ENCODE measurements around the gene EEFSEC.

Gene EEFSEC

DNA sequence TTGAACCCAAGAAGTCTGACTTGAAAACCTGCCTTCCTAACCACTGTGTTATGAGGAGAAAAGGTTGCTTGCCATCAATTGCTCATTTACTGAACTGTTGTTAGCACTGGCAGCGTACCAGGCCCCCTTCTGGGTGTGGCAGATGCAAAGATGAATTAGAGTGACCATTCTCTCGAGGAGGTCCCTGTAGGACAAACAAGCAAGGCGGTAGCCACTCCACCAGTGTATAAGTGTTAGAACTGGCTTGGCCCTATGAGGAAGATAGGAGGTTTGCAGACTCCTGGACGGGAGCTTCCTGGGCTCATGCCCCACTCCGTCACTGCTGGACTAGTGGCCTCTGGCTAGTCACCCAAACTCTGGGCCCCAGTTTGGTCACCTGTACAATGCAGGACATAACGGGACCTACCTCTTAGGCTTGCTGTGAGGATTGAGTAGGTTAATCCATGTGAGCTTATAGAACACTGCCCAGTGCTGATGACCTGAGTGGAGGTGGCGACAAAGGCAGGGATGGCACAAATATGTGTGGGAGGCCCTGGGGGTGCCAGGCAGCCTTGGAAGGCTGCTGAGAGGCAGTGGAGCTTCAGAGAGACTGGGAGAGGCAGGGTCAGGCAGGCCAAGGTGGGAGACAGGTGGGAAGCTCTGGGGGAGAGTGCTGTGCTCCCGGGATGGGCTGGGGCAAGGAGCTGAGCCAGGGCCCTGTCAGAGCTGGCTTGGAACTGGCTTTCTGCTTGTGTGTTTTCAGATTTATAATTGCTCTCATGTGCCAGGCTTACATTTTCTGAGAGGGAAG, 167.5 kb downstream of the EEFSEC start:
- DNase-seq: no peak

DNA sequence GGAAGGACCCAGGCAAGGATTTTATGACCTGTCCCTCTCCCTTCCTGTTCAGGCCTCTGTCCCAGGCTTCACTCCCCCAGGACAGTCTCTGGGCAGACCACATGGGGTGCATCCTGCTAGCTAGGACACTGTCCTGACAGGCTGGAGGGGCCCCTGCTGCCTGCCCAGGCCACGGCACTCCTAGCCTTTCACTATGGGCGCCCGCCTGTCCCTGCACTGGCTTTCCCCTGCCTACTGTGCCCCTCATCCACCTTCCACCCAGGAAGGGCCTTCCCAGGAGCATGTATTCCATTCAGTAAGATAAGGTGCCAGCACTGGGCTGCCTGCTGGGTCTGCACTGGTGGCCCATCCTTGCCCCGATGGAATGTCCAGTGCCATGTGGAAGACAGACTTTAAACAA, 168.1 kb downstream of the EEFSEC start:
- DNase-seq: no peak

DNA sequence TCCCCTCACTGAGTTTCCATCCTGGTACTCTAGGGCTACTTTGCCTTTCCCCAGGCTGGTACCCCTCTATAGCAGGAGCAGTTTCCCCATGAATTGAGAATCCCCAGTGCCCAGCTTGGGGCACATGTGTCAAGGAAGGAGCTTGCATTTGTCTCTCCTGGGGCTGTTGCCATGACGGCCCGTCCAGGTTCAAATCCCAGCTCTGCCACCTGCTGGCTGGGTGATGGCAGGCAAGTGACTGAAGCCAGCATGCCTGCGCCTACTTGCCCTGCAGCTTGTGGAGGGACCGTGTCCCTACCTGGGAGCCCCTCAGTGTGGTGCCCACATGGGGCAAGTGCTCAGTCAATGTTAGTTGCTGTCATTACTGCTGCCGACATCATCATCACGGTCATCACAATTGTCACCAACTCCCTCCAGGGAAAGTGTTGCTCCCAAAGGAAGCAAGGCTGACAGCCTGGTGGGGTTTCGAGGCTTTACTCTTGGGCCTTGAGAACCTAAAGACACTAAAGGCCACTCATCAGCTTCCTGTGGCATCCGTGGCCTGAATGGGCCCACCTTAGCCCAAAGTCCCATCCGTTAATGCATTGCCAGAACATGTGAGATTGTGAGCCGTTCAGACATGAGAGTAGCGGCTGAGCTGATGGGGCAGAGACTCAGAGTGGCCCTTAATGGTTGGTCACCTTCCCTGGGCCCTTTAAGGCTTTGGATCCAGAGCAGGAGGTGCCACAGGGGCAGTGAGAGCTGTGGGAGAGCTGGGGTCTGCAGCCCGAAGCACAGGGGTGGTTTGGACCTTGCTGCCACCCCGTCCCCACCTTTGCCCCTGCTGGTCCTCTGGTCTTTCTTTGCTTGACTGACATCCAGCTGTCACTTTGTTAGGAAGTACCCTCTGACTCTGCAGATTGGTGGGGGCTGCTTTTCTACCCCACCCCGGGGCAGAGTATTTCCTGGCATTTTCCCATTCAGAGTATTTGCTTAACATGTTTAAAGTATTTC, 169.0 kb downstream of the EEFSEC start:
- DNase-seq: no peak

DNA sequence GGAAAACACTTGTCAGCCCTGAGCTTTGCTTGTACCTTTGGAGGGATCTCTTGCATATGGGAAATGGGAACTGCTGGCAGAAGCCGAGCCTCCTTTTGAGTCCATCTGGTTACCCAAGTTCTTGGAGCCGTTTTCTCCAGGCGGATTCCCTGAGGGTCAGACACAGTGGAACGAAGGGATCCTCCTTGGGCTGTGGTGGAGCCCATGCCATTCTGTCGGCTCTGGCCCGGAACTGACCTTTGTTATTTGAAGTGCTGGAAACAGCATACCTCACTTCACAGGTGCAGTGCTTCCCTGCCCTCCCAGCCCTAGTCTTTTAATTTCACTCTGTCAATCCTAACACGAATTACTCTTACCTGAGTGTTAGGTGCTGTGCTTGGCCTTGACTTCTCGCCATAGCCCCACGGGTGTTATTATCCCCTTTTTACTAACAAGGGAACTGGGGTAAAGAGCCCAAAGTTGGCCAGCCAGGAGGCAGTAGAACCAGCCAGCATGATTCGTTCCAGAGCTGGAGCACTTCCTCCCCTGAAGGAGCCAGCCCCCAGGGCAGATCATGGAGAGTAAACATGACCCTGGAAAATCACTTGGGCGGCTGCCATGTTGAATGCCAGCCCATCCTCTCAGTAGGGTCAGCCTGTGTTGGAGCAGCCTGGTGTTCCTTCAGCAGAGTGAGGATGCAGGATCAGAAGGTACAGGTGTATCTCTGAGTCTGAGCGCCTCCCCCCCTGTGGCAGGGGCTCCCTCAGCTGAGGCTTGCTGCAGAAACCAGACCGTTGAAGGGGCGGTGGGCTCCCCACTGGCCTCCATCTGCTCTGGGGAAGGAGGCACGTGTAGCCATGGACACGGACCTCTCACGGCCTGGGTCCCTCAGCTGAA, 170.2 kb downstream of the EEFSEC start:
- no peak for DNase-seq

DNA sequence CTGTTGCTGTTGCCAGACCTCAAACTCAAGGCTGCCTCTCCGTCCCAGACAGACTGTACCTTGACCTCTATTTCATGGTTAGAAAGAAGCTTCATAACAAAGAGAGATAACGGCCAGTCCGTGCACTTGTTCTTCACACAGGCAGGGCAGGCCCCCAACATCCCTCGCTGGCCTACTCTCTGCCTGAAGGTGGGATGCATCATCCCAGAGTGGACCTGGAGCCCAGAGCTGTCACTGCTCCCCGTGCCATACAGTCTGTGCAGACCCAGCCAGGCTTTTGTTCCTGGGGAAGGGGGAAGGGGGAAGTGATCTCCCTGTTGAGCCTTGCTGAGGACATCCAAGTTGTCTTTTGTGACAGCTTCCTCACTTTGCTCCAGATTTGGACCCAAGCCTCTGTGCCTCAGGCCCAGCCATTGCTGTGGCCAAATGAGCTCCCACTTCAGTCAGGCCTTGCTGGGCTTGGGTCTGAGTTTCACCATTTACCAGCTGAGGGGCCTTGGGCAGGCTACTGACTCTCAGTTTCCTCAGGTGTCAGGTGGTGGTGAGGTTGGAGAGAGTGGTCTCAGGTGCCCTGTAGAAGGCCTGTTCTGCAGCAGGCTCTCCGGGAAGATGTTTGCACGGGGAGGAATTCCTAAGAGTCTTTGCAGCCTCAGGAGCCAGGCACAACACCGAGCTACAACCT, 171.8 kb downstream of the EEFSEC start:
- DNase-seq: no peak

DNA sequence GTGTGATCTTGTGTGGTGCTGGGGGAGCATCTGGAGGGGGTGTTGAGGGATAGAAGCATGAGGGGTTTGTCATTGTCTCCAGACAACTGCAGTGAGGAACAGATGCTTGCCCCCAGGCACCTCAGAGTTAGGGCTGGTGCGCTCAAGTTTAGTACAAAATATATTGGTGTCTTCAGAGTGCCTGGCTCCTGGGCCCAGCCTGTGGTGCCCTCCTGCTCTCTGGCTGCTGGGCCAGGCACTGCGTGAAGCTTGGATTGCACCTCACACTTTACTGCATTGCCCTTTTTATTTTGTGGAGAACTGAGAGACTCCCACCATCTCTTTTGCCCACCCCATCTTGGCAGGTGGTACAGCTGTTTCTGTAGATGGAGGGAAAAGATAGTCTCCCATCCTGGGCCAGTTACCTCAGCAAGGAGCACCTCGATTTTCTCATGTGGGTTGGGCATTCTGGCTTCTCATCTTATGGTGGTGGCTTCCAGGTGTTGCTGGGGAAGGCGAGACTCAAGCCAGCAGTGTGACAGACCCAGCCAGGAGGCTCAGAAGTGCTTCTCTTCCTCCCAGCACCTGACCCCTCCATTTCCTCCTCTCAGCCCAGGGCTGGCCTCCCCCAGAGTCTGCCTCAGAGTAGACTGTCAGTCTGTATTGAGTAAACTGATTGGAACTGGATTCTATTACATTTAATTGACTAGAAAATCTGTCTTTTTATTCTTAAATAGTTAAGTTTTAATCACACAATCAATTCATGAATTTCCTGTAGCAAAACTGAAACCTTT, 173.0 kb downstream of the EEFSEC start:
- no peak for DNase-seq

DNA sequence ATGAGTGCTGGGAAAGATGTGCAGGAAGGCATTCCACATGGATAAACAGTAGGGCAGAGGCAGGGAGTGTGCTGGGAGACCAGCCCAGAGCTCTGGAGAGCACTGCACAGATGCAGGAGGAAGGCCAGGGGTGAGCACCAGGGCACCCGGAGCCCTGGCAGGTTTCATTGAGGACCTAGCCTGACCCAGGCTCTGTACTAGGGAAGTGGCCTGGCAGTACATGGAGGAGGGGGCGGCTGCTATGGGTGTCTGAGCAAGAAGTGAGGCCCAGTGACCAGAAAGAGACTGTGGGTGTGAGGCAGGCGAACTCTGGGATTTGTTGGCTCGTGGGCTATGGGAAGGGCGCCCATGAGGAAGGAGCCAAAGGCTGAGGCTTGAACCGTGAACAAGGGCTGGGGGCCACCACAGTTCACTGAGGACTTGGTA, 174.3 kb downstream of the EEFSEC start:
- DNase-seq: no peak

DNA sequence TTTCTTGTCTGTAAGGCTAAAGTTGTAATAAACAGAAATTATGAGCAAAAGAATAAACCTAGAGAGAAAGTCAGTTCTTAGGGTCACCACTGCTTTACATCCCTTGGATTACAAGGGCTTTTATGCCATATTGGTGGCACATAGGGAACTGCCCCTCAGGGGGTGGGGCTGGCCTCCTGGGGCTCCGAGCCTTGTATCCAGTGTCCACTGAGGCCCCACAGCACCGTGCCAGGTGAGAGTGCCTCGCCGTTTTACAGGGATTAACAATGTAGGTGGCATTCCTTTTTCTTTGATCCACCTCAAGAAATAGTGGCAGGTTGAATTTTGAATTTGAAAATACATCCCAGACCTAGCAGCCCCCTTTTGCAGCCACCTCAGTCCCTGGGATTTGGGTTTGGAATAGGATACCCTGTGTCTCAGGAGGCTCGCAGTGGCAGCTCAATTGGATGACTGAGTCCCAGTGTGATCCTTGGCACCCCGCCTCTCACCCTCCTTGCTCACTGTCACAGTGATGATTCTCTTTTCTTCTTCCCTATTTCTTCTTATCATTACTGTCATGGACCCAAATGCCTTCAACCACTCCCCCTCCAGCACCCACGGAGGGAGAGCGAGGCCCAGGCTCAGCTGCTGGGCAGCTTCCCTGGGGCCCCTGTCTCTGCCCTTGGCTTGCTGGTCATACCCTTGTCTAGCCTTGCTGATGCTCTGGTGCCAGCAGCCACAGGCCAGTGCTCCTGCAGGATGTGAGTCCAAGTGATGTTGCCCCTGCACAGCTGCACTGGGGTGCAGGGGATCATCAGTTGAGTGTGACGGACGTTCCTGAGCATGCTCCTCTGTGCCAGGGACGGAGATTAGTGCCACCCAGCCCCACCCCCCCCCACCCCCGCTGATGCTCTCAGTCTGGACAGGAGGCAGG, 175.5 kb downstream of the EEFSEC start:
- no peak for DNase-seq

DNA sequence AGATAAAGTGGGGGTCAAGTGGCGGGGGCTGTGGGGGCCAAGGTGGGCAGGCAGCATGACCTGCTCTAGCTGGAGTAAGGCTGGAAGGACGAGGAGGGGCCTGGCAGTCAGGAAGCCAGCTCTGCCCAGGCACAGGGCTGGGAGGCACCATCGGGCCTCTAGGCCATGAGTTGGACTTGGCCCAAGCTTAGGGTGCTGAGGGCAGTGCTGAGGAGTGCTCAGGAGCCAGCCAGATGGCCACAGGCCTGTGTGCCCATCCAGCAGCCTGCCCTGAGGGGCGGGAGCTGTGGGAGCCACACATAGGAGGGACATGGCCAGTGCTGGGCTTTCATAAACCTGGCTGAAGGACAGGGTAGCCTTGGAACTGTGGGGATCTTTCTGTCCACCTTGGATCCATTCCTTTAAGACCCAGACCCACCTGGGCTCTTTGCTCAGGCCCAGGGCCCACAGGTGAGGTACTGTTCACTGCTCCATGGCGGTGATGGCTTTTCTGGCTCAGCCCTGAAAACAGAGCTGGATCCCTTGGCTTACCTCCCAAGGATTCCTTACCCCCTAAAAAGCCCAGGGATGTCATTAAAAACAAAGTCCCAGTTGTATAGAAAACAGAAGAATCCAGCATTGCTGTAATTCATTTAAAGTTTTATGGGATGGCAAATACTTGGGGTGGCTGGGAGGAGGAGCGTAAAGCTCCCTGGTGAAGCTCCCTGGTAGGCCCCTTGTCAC, 176.4 kb downstream of the EEFSEC start:
- no peak for DNase-seq

DNA sequence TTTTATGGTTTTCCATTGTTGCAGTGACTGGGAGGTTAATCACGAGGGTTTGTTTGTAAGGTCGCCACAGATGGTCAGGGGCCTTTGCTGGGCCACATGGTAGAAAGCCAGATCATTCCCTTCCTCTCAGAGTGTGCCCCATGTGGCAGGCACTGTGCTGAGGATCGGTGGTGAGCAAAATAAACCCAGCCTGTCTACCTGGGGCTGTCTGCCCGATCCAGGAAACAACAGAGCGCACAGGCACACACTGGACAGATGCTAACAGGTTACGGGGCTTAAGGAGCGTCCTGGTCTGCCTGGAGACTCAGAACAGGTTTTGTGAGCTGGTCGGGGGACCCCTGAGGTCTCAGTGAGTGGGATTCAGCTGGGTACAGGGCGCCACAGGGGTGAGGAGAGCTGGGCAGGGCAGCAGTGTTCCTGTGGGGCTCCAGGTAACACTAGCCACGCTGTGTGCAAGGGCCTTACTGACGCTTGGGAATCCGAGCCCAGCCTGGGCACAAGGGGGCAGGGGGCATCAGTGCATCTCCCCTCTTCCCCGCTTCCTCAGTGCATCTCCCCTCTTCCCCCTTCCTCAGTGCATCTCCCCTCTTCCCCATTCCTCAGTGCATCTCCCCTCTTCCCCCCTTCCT, 177.0 kb downstream of the EEFSEC start:
- no peak for DNase-seq

DNA sequence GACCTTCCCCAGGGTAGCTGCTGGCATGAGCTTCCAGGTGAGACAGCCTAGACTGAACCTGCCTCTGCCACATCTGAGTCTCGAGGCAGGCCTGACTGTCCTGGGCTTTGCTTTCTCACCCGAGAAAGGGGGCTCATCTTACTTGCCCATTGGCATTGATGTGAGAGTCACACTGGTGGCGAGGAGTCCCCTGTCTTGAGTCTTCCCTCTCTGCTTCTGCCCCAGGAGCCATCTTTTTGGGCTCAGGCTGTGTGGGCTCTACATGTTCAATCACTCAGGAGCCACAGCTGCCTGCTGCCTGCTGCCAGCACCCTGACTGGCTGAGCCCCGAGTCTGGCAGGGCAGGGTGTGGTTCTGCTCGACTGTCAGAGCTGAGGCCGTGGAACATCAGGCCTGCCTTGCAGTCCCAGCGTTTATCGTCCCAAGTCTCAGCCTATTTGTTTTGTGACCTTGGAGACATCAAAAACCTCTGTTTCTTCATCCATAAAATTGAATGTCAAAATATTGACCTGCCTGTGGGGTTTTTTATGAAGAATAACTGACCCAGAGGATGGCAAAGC, 180.9 kb downstream of the EEFSEC start:
- DNase-seq: no peak

DNA sequence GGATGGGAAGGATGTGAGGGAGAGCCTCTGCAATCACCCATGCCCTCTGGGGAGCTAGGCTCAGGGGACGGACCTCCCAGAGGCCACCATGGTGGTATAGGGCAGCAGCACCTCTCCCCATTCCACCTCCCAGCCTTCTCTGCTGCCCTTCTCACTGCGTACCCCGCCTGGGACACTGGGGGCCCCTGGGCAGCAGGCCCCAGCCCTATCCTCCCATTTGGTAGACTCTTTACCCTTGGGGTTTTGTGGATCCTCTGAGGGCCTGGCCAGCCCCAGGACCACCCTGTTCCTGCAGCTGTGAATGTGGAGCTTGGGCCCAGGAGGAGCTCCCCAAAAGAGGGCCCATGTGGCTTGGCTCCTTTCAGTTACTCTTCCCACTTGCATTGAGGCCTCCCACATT, 181.5 kb downstream of the EEFSEC start:
- DNase-seq: no peak

DNA sequence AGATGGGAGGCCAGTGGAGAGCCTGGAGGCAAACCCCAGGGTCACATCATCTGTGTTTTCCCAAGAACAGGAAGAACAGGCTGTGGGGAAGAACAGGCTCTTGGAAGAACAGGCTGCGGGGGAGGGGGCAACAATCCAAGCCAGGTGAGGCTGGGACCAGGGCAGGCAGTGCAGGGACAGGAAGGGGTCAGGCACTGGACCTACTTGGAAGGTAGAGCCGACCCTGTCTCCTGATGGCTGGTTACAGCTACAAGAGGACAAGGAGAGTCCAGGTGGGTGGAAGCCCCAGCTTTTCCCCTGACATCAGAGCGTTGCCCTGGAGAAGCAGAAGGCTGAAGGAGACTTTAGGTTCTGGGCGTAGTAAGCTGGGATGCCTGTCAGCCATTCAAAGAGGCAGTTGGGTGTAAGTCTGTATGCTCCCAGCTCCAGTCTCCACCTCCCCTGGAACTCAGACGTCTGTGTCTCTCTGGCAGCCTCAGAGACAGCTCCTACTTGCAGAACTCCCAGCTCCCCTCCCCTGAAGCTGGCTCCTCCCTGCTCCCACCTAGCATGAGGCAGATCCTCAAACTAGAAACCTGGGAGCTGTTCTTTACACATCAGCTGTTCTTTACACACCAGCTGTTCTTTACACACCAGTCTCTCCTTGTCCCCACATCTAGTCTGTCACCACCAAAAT, 182.5 kb downstream of the EEFSEC start:
- no peak for DNase-seq

DNA sequence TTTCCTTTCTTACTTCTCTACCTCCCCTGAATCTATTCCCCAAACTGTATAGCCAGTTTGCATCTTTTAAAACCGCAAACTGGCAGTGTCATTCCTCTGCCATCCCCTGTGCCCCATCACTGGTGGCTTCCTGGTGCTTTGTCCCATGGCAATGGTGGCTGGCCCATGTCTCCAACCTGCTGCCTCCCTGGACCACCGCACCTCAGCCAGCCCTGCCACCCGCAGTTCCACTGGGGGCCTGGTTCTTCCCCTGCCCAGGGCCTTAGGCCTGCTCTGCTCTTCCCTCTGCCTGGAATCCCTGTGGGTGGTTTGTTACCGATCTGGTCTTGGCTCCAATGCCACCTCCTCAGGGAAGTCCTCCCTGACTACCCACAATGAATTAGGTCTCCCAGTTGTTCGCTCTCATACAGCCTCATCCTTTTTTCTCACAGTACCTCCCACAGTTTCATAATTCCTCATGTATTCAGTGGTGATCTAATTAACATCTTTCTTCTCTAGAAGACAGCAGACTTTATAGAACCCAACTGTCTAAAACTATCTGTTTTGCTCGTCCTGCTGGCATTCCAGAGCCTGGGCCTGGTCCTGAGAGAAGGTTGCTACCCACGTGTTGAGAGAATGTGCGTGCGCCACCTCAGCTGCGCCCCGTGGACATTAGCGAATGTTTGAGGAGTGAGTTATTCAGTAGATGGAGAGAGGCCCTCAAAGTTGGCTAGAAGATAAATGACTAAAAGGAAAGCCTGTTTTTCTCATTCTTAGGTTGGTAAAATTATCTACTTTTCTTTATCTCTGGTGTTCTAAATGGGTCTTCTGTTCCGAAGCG, 183.3 kb downstream of the EEFSEC start:
- DNase-seq: no peak

DNA sequence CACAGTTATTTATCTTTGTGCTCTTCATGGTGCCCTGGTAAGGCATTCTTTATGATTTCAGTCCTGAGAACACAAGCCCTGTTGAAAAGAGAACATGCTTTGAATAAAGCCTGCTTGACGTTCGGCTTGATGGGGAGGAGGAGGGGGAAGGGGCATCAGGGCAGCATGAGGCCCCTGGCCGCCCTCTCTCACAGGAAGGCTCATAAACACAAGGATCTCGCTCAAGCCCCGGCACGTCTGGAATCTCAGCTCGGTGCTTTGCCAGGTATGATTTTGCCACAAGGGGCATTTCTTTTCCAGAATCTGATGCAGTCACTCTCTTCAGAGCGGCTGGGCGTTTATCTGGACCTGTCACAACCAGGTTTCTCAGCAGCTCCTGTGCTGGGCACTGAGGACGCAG, 184.0 kb downstream of the EEFSEC start:
- no peak for DNase-seq

DNA sequence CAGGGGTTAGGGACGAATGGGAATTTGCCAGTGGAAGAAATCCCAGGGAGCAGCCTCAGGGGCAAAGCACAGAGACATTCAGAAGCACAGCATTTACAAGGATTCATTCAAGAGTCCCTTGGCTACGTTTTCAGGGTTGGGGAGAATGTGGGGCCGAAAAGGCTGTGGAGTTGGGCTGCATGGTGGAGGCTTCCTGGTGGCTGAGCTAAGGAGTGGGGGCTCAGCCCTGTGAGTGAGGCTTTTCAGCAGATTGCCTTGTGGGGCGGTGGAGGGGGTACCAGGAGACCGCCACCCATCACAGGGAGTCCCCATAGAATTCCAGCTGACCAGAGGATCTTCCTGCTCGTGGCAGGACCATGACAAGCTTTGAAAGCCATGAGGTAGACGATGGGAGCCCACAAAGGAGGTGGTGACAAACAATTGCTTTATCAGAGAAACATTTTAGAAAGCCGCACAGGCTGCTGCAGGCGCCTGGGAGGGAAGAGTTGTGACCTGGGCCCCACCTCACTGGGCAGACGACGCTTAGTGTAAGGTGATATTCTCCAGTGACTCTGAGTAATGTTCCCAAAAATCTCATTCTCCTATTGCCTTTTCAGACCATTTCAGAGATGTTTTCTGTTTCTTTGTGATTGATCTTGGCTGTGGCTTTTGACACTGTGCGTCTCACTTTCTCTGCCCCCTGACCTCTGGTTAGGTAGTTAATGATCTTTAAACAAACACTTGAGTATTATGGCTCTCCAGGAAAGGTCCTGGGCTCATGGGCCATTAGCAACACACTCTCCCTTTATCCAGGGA, 185.5 kb downstream of the EEFSEC start:
- DNase-seq: no peak

Measured in KG1 (cell line).